ENCODE measurements around the gene CNKSR3.
"Not testable (repeated sequence)": the region's sequence is repeated elsewhere in the genome, so short reads cannot be mapped to it uniquely, and the experiment has no call there.

CNKSR3 gene

GRCh38 chr6:154548130-154548830 is 37.8 kb upstream of the CNKSR3 start:
- no peak for DNase-seq (ENCODE audit: extremely low read depth, low read depth)
- TF ChIP-seq CTCF (IDR thresholded peaks at IDR 0.05; ENCODE audit: low read depth, low read length), result no peak

GRCh38 chr6:154543628-154544027 is 33.1 kb upstream of the CNKSR3 start:
- TF ChIP-seq CTCF (IDR thresholded peaks at IDR 0.05; ENCODE audit: low read depth, low read length), result no peak

GRCh38 chr6:154542747-154543146 is 32.3 kb upstream of the CNKSR3 start:
- DNase-seq (ENCODE audit: extremely low read depth, low read depth), result no peak
- TF ChIP-seq CTCF (IDR thresholded peaks at IDR 0.05; ENCODE audit: low read depth, low read length), result no peak

More at GRCh38 chr6:154543628-154544027, 33.1 kb upstream of the CNKSR3 start:
- DNase-seq (ENCODE audit: extremely low read depth, low read depth), result no peak

- not testable (repeated sequence) for DNase-seq (ENCODE audit: extremely low read depth, low read depth)
Measured at GRCh38 chr6:154541837-154542236, 31.4 kb upstream of the CNKSR3 start.

- DNase-seq (ENCODE audit: extremely low read depth, low read depth), result no peak
- no peak for TF ChIP-seq CTCF (IDR thresholded peaks at IDR 0.05; ENCODE audit: low read depth, low read length)
Measured at GRCh38 chr6:154539593-154540269, 29.2 kb upstream of the CNKSR3 start.

GRCh38 chr6:154538640-154539191 is 28.2 kb upstream of the CNKSR3 start:
- no peak for TF ChIP-seq CTCF (IDR thresholded peaks at IDR 0.05; ENCODE audit: low read depth, low read length)
- DNase-seq (ENCODE audit: extremely low read depth, low read depth), result no peak

- no peak for TF ChIP-seq CTCF (IDR thresholded peaks at IDR 0.05; ENCODE audit: low read depth, low read length)
- no peak for DNase-seq (ENCODE audit: extremely low read depth, low read depth)
Measured at GRCh38 chr6:154537511-154538325, 27.2 kb upstream of the CNKSR3 start.
